ENCODE results near the gene TBCD. TPM values are rescaled to one million over a fixed set of nuclear protein-coding genes. Genes with fewer than 3 reads are reported as not detected.

The TBCD gene
- polyA plus RNA-seq, 2 of the 4 experiments (the other 2 are of a cell fraction), result 33.5 to 49.1 TPM

DNA sequence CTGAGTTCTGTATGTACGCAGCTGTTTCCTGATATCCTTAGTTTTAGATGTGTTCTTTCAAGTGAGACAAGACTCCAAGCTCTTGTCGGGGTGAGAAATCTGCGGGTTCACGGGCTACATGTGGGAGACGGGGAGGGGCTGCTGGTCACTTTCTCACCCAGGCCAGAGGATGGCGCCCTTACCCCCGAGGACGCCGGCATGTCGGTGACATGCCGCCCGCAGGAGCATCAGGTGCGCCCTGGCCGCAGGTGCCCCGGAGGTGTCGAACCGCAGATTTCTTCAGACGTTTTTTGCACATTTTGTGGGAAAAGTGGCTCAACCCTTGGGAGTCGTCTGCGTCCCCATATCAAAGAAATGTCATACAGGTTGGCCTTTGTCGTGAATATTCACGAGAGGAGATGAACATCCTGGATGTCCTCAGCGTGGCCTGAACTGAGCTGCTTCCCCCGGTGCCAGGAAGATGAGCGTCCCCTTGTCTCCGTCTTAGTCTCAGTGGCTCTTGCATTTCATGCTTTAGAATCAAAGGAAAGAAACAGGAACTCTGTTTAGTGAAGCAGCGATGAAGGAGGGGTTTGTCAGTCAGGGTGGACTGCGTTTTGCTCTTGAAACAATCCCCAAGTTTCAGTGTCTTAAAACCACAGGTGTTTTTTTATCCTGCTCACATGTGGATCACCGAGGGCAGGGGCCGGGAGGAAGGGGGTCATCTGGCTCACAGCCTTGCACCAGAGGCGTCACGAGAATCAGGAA lies 163.3 kb downstream of the TBCD start:
- 93% methylated on average over 32 of the region's 32 CpGs for WGBS (ENCODE audit: missing lambda C conversion rate)
- no peak for TF ChIP-seq CBX8 (IDR thresholded peaks at IDR 0.05)
- TF ChIP-seq ZSCAN20 (CRISPR knock-in tag; IDR thresholded peaks at IDR 0.05), result no peak
- no peak for TF ChIP-seq ZC3H11A (IDR thresholded peaks at IDR 0.05)
- no peak for TF ChIP-seq CHD4 (IDR thresholded peaks at IDR 0.05; ENCODE audit: borderline replicate concordance)
- no peak for TF ChIP-seq HOXB5 (CRISPR knock-in tag; IDR thresholded peaks at IDR 0.05)
- no peaks in the 10 kb centered on the region for H3K4me1 ChIP-seq
- DNase-seq (ENCODE audit: low read depth in 1 of 2, low spot score in 1 of 2) (no peak), ATAC-seq (no peak), FAIRE-seq (no peak)
- H3K27ac ChIP-seq, result no peak overlapping the region
- ChIA-PET POLR2A (no interaction called here), CTCF (interaction anchor here (0.9 to 3.7 kb wide), 8 partner anchors 10 to 135 kb away, joined by 3 to 27 read pairs (median 6); no protein-coding TSS in a partner anchor)
- no peak overlapping the region for H3K4me3 ChIP-seq
- H3K4me2 ChIP-seq, result no peak overlapping the region
- no peaks in the 10 kb centered on the region for H3K9me3 ChIP-seq

DNA sequence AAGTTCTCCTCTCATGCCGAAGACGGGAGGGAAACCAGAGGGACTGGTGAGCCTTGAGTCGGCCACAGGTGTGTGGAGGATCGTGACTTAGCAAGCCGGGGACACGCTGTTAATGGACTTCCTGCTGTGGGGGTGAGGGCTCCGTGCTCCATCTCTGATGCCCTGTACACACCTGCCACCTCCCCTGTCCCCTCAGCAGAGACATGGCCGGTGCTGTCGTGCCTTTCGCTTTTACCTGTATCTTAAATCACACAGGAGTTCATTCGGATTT lies 163.8 kb downstream of the TBCD start:
- Histone ChIP-seq H3K4me1 (no peaks in the 10 kb centered on the region), H3K4me3 (no peak overlapping the region), H3K4me2 (no peak overlapping the region), H3K9me3 (no peaks in the 10 kb centered on the region), H3K27ac (no peak overlapping the region)
- DNase-seq (ENCODE audit: low read depth in 1 of 2, low spot score in 1 of 2) (no peak), FAIRE-seq (no peak), ATAC-seq (no peak)
- ChIA-PET POLR2A (no interaction called here), CTCF (interaction anchor here (1.6 to 3.7 kb wide), 3 partner anchors 10 to 14 kb away, joined by 6 to 27 read pairs (median 8); no protein-coding TSS in a partner anchor)
- 91% methylated on average over 11 of the region's 11 CpGs for WGBS (ENCODE audit: missing lambda C conversion rate)
- TF ChIP-seq EP300 (IDR thresholded peaks at IDR 0.05), result no peak
- TF ChIP-seq, protein P1, sequence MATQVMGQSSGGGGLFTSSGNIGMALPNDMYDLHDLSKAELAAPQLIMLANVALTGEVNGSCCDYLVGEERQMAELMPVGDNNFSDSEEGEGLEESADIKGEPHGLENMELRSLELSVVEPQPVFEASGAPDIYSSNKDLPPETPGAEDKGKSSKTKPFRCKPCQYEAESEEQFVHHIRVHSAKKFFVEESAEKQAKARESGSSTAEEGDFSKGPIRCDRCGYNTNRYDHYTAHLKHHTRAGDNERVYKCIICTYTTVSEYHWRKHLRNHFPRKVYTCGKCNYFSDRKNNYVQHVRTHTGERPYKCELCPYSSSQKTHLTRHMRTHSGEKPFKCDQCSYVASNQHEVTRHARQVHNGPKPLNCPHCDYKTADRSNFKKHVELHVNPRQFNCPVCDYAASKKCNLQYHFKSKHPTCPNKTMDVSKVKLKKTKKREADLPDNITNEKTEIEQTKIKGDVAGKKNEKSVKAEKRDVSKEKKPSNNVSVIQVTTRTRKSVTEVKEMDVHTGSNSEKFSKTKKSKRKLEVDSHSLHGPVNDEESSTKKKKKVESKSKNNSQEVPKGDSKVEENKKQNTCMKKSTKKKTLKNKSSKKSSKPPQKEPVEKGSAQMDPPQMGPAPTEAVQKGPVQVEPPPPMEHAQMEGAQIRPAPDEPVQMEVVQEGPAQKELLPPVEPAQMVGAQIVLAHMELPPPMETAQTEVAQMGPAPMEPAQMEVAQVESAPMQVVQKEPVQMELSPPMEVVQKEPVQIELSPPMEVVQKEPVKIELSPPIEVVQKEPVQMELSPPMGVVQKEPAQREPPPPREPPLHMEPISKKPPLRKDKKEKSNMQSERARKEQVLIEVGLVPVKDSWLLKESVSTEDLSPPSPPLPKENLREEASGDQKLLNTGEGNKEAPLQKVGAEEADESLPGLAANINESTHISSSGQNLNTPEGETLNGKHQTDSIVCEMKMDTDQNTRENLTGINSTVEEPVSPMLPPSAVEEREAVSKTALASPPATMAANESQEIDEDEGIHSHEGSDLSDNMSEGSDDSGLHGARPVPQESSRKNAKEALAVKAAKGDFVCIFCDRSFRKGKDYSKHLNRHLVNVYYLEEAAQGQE (IDR thresholded peaks at IDR 0.05), result no peak
- TF ChIP-seq KDM1A (IDR thresholded peaks at IDR 0.05; ENCODE audit: low read depth), result no peak
- TF ChIP-seq, protein P2, sequence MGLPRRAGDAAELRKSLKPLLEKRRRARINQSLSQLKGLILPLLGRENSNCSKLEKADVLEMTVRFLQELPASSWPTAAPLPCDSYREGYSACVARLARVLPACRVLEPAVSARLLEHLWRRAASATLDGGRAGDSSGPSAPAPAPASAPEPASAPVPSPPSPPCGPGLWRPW (IDR thresholded peaks at IDR 0.05), result no peak

DNA sequence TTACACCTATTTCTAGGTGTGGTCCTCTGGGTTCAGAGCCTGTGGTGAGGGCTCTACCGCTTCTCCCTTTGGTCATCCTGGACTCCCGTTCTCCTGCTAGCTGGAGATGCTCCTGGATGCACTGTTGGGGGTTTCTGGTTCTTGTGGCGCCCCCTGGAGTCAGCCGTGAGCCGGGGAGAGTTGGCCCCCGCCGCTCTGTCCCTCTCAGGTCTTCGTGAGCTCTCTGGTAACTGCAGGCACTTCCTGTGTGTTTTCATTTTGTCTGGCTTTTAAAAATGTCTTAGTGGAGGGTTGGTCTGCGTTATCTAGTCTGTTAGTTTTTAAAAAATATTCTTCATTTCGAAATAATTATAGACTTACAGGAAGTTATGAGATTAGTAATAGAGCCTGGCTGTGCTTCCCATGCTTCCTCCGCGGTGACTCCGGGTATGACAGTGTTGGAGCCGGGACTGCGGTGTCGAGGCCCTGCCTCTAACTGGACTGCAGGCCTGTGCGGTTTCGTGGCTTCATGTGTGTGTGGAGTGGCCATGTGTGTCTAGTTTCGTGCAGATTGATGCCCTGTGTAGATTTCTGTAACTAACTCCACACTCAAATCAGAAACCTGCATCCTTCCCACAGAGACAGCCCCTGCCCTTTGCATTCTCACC lies 166.0 kb downstream of the TBCD start:
- DNase-seq (ENCODE audit: low read depth in 1 of 2, low spot score in 1 of 2) (peak in 1 of 2 experiments; percentile 31), FAIRE-seq (no peak), ATAC-seq (peak in 1 of 2 experiments; percentile 58; a peak in 3 of 6 replicates)
- CTCF ChIA-PET, result interaction anchor here (0.6 to 1.5 kb wide), 4 partner anchors 9 to 39 kb away, joined by 3 to 4 read pairs (median 3); no protein-coding TSS in a partner anchor
- Histone ChIP-seq H3K4me3 (no peak overlapping the region), H3K27ac (no peak overlapping the region), H3K4me1 (0 out of 3 replicates have a peak, but pooled peaks cover 5% of the 10 kb centered on the region), H3K4me2 (no peak overlapping the region), H3K9me3 (no peaks in the 10 kb centered on the region)
- POLR2A ChIA-PET, result no interaction called here
- TF ChIP-seq FOSB (CRISPR knock-in tag; IDR thresholded peaks at IDR 0.05) (no peak), SMC3 (IDR thresholded peaks at IDR 0.05) (0 out of 3 replicates have a peak, but pooled peaks have one; percentile 7), RAD21 (conservative IDR thresholded peaks at IDR 0.05 in 1 of 2, IDR thresholded peaks at IDR 0.05 in 1 of 2) (peak in 1 of 2 experiments; percentile 10; a peak in 1 of 5 replicates), ESRRA (IDR thresholded peaks at IDR 0.05; ENCODE audit: borderline replicate concordance, low read length) (no peak), GATA3 (IDR thresholded peaks at IDR 0.05; ENCODE audit: borderline replicate concordance) (no peak)
- TF ChIP-seq, protein P3, sequence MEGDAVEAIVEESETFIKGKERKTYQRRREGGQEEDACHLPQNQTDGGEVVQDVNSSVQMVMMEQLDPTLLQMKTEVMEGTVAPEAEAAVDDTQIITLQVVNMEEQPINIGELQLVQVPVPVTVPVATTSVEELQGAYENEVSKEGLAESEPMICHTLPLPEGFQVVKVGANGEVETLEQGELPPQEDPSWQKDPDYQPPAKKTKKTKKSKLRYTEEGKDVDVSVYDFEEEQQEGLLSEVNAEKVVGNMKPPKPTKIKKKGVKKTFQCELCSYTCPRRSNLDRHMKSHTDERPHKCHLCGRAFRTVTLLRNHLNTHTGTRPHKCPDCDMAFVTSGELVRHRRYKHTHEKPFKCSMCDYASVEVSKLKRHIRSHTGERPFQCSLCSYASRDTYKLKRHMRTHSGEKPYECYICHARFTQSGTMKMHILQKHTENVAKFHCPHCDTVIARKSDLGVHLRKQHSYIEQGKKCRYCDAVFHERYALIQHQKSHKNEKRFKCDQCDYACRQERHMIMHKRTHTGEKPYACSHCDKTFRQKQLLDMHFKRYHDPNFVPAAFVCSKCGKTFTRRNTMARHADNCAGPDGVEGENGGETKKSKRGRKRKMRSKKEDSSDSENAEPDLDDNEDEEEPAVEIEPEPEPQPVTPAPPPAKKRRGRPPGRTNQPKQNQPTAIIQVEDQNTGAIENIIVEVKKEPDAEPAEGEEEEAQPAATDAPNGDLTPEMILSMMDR (IDR thresholded peaks at IDR 0.05), result peak; percentile 28; the same call in 2 of the 3 replicates
- WGBS (ENCODE audit: missing lambda C conversion rate), result 85% methylated on average over 19 of the region's 19 CpGs
